Tibial nerve (tissue), 4 donors: Measurements from ENCODE around the gene DBX1. TPM values are rescaled to one million over a fixed set of nuclear protein-coding genes. Genes with fewer than 3 reads are reported as not detected.
"Not testable (repeated sequence)": the region's sequence is repeated elsewhere in the genome, so short reads cannot be mapped to it uniquely, and the experiment has no call there.

Experiments used
- DNase-seq, 2 donors: peaks; one replicate each; pipeline ENCODE4 v3.0.0-alpha.2; 2019; ENCODE audit warnings: low spot score in 2 of 2
- H3K27ac ChIP-seq, 4 donors: fragments of 200-600 bp; sonication (generic) in 3 of 4; one replicate each; pipeline ENCODE4 v1.5.1; 2017 to 2019; ENCODE audit warnings: mild to moderate bottlenecking in 1 of 4
- H3K27me3 ChIP-seq, 2 donors: fragments of 200-600 bp; sonication (generic) in 1 of 2; one replicate each; pipeline versions ENCODE4 v1.5.1 to v1.6.0; 2017 to 2019
- H3K36me3 ChIP-seq, 3 donors: fragments of 200-600 bp; sonication (generic); one replicate each; pipeline ENCODE4 v1.5.1; 2018 to 2019
- H3K4me1 ChIP-seq, 4 donors: fragments of 200-600 bp; sonication (generic) in 3 of 4; one replicate each; pipeline ENCODE4 v1.5.1; 2017 to 2019
- H3K4me3 ChIP-seq, 4 donors: fragments of 200-600 bp; sonication (generic) in 3 of 4; one replicate each; pipeline ENCODE4 v1.5.1; 2017 to 2019; ENCODE audit warnings: mild to moderate bottlenecking in 1 of 4, moderate library complexity in 1 of 4
- H3K9me3 ChIP-seq, 4 donors: fragments of 200-600 bp; sonication (generic) in 3 of 4; one replicate each; pipeline ENCODE4 v1.5.1; 2017 to 2019
- EP300 ChIP-seq, 2 donors: sonication (generic); formaldehyde crosslinking; IDR thresholded peaks; one replicate each; pipeline ENCODE4 v1.6.1; 2017; ENCODE audit warnings: antibody characterized with exemption in 2 of 2, mild to moderate bottlenecking in 1 of 2
- POLR2A ChIP-seq, 2 donors: fragments of 450-650 bp; IDR thresholded peaks; one replicate each; pipeline ENCODE4 v1.6.1; 2017; ENCODE audit warnings: antibody characterized with exemption in 2 of 2, mild to moderate bottlenecking in 2 of 2, moderate library complexity in 2 of 2
- WGBS, 2 donors: methylation state at CpG; one replicate each; pipeline ENCODE4 v1.1.5; 2018; 5-methylcytosine and 5-hydroxymethylcytosine counted together
- total RNA-seq, 4 donors: library from RNA; depleted of rRNA; stranded (reverse); fragments of >200 nt; gene quantifications; one replicate each; pipeline ENCODE4 v1.1.0, GENCODE V29; 2016
- TF ChIP-seq, protein P1 (sequence below), 5 experiments: fragments of 200-600 bp in 3 of 5; fragments of 450-650 bp in 2 of 5; sonication (generic) in 3 of 5; IDR thresholded peaks; one replicate each; pipeline ENCODE4 v1.5.1; 2016 to 2019; ENCODE audit warnings: antibody characterized with exemption in 5 of 5, mild to moderate bottlenecking in 3 of 5, moderate library complexity in 2 of 5

The DBX1 gene
- total RNA-seq, 4 donors from 2014 or later, result not detected

DNA sequence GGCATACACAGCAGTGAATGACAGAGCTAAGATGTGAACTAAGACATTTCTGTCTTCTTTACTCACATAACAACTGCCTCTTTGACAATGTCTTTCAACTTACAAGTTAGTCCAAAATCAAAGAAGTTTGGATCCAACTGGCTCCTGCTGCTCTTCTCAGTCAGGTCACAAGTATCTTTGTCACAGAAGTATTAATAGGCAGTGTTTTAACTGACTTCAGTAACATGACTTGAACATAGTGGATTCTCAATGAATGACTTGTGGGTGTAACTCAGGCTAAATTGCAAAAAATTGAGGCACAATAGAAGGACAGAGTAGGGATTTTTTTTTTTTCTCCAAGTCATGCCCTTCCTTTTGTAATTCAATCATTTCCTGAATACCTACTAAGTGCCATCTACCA, 22.6 kb downstream of the DBX1 start:
- peaks cover 0 to under 1% (median 0%) of the 10 kb centered on the region in 4 donors for H3K4me1 ChIP-seq
- DNase-seq, result no peak
- no peak overlapping the region for H3K4me3 ChIP-seq
- peaks cover 0 to 13% of the 10 kb centered on the region in 2 donors for H3K27me3 ChIP-seq
- H3K36me3 ChIP-seq, result no peaks in the 10 kb centered on the region
- TF ChIP-seq EP300 (IDR thresholded peaks at IDR 0.05), result no peak
- TF ChIP-seq, protein P1, sequence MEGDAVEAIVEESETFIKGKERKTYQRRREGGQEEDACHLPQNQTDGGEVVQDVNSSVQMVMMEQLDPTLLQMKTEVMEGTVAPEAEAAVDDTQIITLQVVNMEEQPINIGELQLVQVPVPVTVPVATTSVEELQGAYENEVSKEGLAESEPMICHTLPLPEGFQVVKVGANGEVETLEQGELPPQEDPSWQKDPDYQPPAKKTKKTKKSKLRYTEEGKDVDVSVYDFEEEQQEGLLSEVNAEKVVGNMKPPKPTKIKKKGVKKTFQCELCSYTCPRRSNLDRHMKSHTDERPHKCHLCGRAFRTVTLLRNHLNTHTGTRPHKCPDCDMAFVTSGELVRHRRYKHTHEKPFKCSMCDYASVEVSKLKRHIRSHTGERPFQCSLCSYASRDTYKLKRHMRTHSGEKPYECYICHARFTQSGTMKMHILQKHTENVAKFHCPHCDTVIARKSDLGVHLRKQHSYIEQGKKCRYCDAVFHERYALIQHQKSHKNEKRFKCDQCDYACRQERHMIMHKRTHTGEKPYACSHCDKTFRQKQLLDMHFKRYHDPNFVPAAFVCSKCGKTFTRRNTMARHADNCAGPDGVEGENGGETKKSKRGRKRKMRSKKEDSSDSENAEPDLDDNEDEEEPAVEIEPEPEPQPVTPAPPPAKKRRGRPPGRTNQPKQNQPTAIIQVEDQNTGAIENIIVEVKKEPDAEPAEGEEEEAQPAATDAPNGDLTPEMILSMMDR (IDR thresholded peaks at IDR 0.05), result no peak
- no peak for TF ChIP-seq POLR2A (IDR thresholded peaks at IDR 0.05)
- no peaks in the 10 kb centered on the region for H3K9me3 ChIP-seq
- no peak overlapping the region for H3K27ac ChIP-seq

DNA sequence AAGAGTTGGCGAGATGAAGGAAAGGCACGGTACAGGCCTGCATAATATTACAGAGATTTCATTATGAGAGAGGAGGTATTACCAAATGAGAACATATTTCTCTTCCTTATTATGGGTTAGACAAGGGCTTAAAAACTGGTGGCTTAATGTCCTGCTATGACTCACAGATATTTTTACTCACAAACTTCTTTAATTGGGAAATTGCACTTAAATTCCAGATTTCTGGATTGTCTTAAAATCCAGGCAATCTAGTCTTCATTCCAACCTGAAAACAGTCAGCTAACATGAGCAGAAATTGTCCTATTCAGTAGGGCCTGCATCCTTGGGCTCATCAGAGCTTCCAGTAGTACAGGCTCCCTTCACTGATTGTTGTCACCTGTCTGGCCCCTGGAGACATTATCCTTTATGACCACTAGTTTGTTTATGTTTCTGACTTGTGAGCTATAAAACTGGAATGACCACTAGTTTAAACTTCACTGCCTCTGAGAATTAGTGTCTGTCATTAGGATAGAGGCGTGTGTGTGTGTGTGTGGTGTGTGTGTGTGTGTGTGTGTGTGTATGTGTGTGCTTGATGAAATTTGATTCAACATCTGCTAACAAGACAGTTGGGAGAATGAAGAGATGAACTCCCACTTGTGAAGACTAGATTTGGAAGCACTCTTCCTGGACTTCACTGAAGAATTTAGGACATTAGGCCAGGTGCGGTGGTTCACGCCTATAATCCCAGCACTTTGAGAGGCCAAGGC, 25.1 kb downstream of the DBX1 start:
- Histone ChIP-seq H3K36me3 (no peaks in the 10 kb centered on the region), H3K27ac (no peak overlapping the region), H3K27me3 (peaks cover 0 to 10% of the 10 kb centered on the region in 2 donors), H3K4me3 (no peak overlapping the region), H3K4me1 (peaks cover 0 to 11% (median 0%) of the 10 kb centered on the region in 4 donors), H3K9me3 (no peaks in the 10 kb centered on the region)
- no peak for DNase-seq
- WGBS, 2 donors, result 77 to 89% methylated on average over 5 of the region's 5 CpGs
- TF ChIP-seq EP300 (IDR thresholded peaks at IDR 0.05) (no peak), POLR2A (IDR thresholded peaks at IDR 0.05) (no peak)
- TF ChIP-seq, protein P1 (IDR thresholded peaks at IDR 0.05), result no peak

DNA sequence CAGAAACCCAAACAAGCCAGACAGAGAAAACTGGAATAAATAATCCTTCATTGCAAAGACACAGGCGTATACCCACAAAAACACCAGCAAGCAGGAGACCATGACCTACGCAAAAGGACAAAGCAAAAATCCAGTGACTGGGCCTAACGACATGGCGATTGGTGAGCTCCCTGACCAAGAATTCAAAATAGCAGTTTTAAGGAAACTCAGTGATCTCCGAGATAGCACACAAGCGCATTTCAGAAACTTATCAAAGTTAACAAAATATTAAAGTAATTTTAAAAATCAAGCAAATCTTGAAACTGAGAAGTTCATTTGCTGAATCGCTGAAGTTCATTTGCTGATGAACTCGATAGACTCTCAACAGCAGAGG, 27.6 kb downstream of the DBX1 start:
- no peak for DNase-seq
- no peaks in the 10 kb centered on the region for H3K36me3 ChIP-seq
- H3K9me3 ChIP-seq, result no peaks in the 10 kb centered on the region
- TF ChIP-seq EP300 (IDR thresholded peaks at IDR 0.05), result no peak
- peaks cover 0 to 11% (median 0%) of the 10 kb centered on the region in 4 donors for H3K4me1 ChIP-seq
- H3K4me3 ChIP-seq, result peak overlapping the region in 1 of 4 donors; percentile 28
- peaks cover 0 to 5% of the 10 kb centered on the region in 2 donors for H3K27me3 ChIP-seq
- WGBS, 2 donors, result 57 to 65% methylated on average over 8 of the region's 8 CpGs
- H3K27ac ChIP-seq, result no peak overlapping the region

DNA sequence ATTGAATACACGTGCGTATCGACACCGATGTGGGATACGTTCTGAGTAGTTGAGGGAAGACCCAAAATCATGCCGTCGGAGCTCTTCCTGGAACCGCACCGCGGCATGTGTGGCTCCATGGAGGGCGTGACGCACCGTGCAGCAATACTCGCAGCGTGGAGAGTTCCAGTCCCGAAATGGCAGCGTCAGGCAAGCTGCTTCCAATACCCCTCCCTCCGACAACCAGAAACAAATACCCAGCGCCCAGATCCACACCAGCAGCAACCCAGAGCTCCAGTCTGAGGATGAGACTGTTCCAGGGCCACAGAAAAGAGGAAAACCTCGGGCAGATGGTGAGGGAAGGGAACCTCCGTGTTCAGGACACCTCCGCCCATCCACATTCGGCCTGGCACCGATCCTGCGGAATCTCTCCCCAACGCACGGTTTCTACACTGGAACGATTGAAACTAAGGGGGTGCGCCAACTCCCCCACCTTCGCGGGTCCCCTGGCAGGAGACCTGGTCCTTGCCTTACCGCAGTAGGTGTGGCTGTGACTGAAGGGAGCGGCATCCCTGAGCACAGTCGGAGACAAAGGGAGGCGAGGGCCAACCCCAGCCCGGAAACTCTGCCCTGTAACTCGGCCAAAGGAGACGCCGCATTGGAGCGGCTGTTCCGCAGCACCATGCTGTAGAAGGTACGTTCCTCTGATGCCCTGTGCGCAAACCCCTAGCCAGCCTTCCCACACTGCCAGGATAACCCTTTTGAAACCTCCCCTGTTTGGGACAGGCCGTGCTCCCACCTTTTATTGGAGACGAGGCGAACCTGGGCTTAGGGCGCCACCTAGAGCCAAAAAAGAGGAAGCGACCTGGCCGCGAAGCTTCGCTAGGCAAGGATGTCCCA, 28.2 kb downstream of the DBX1 start:
- Histone ChIP-seq H3K4me1 (peaks cover 0 to 11% (median 0%) of the 10 kb centered on the region in 4 donors), H3K27me3 (peaks cover 0 to 5% of the 10 kb centered on the region in 2 donors), H3K27ac (no peak overlapping the region), H3K36me3 (no peaks in the 10 kb centered on the region), H3K9me3 (no peaks in the 10 kb centered on the region), H3K4me3 (peak overlapping the region; percentile 7 to 46 (median 18))
- no peak for TF ChIP-seq EP300 (IDR thresholded peaks at IDR 0.05)
- TF ChIP-seq, protein P1 (IDR thresholded peaks at IDR 0.05), result peak; percentile 69 to 82 (median 82)
- peak in 1 of 2 donors; percentile 60 for DNase-seq
- 17 to 34% methylated on average over 33 to 45 of the region's 51 CpGs for WGBS, 2 donors

DNA sequence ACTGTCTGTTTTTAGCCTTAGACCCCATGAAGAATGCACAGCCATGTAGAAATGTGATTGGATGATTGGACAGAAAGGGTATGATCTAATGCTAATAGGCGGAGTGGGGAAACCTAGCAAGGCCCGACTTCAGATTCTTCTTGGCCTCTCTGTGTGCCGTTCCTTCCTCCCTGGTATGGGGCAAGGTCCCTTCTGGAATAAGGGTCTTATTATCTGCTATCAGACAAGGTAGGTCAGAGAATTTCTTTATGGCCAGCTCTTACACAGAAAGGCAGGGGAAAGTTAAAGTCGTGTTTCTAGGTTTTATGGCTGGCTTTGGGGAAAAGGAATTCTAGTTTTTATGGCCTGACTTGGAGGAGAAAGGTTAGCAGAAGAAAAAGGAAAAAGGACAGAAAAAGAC, 30.6 kb downstream of the DBX1 start:
- Histone ChIP-seq H3K27me3 (peaks cover 0 to 5% of the 10 kb centered on the region in 2 donors), H3K4me1 (peaks cover 0 to 11% (median 0%) of the 10 kb centered on the region in 4 donors), H3K36me3 (no peaks in the 10 kb centered on the region), H3K9me3 (no peaks in the 10 kb centered on the region), H3K4me3 (no peak overlapping the region), H3K27ac (no peak overlapping the region)
- TF ChIP-seq EP300 (IDR thresholded peaks at IDR 0.05), result no peak
- TF ChIP-seq POLR2A (IDR thresholded peaks at IDR 0.05), result no peak
- TF ChIP-seq, protein P1 (IDR thresholded peaks at IDR 0.05), result no peak
- WGBS, 2 donors, result 59 to 64% methylated on average over 4 of the region's 4 CpGs
- no peak for DNase-seq

DNA sequence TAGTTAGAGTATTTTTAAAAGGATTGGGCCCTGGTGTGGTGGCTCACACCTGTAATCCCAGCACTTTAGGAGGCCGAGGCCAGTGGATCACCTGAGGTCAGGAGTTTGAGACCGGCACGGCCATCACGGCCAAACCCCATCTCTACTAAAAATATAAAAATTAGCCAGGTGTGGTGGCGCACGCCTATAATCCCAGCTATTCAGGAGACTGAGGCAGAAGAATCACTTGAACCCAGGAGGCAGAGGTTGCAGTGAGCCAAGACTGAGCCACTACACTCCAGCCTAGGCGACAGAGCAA, 31.8 kb downstream of the DBX1 start:
- not testable (repeated sequence) for H3K27ac ChIP-seq, H3K27me3 ChIP-seq, H3K4me3 ChIP-seq, H3K9me3 ChIP-seq, H3K36me3 ChIP-seq, DNase-seq
- H3K4me1 ChIP-seq, result peaks cover 0 to 11% (median 0%) of the 10 kb centered on the region in 4 donors
- 84 to 87% methylated on average over 7 of the region's 7 CpGs for WGBS, 2 donors
